Aorta (tissue), 5 donors: ENCODE results near the gene ARID3A. TPM values are rescaled to one million over a fixed set of nuclear protein-coding genes. Genes with fewer than 3 reads are reported as not detected.

Experiments used
- ATAC-seq: fragments of 200-7000 bp; cut with Tn5 transposase; one replicate; pipeline ENCODE4 v1.9.1; 2022; ENCODE audit warnings: moderate library complexity; ENCODE audit not compliant: low FRiP score
- DNase-seq, 2 donors: peaks; one replicate each; pipeline ENCODE4 v3.0.0-alpha.2; 2020
- H3K27ac ChIP-seq, 2 donors: one replicate each; pipeline ENCODE4 v1.5.1; 2013; ENCODE audit warnings: low read length in 2 of 2, mild to moderate bottlenecking in 2 of 2, moderate library complexity in 2 of 2, control low read depth in 1 of 2, inconsistent platforms in 1 of 2, low read depth in 1 of 2
- H3K27me3 ChIP-seq, 2 donors: one replicate each; pipeline ENCODE4 v1.6.1; 2013; ENCODE audit warnings: control low read depth in 1 of 2, low read length in 1 of 2, mild to moderate bottlenecking in 1 of 2, moderate library complexity in 1 of 2; ENCODE audit not compliant: insufficient read depth in 2 of 2, control insufficient read depth in 1 of 2
- H3K36me3 ChIP-seq, 2 donors: one replicate each; pipeline ENCODE4 v1.6.1; 2013; ENCODE audit warnings: control low read depth in 1 of 2, low read length in 1 of 2, mild to moderate bottlenecking in 1 of 2; ENCODE audit not compliant: insufficient read depth in 2 of 2, control insufficient read depth in 1 of 2
- H3K4me1 ChIP-seq, 2 donors: one replicate each; pipeline ENCODE4 v1.6.1; 2013; ENCODE audit warnings: low read length in 2 of 2, control low read depth in 1 of 2, mild to moderate bottlenecking in 1 of 2, moderate library complexity in 1 of 2; ENCODE audit not compliant: insufficient read depth in 2 of 2, control insufficient read depth in 1 of 2
- H3K4me3 ChIP-seq, 2 donors: one replicate each; pipeline ENCODE4 v1.5.1; 2013; ENCODE audit warnings: low read length in 2 of 2, control low read depth in 1 of 2, mild to moderate bottlenecking in 1 of 2
- H3K9me3 ChIP-seq: one replicate; pipeline ENCODE4 v1.6.1; 2013; ENCODE audit warnings: mild to moderate bottlenecking, low read length; ENCODE audit not compliant: control insufficient read depth
- WGBS, 2 donors: extraction: QIAGEN DNeasy Blood & Tissue Kit; methylation state at CpG; one replicate each; pipeline ENCODE4 v1.1.7; 2013; 5-methylcytosine and 5-hydroxymethylcytosine counted together
- intact Hi-C, 2 donors: fragments of 100-400 bp; cut with DNase I; formaldehyde crosslinking; loops; one replicate each; pipeline versions ENCODE4 v1.14.2 to v1.15.0; 2022
- polyA plus RNA-seq, 2 donors: library from polyadenylated mRNA; stranded (reverse); fragments of 200-250 nt; gene quantifications; one replicate each; pipeline ENCODE4 v1.2.3, GENCODE V29; 2013
- total RNA-seq, 2 donors: library from RNA; stranded (reverse); fragmentation: NEBNext Ultra II Directional; extraction: Animal tissue kit (Norgen Biotek cat#: 25700); gene quantifications; one replicate each; pipeline ENCODE4 v1.2.1, GENCODE V29; 2021
- donor health status: healthy with polysubstance abuse.
- donor health status: Bipolar disorder and iron deficiency.
- donor health status: DM: no; HTN: no; CAD: no.
- donor health status: DM: no; HTN: no; CAD: no.
- donor health status: DM: yes; HTN: yes; CAD: no.

Gene ARID3A
- total and polyA plus RNA-seq, 4 donors = 0.97 to 13.8 (median 5.3) TPM

- intact Hi-C loops = no loop called here
- H3K36me3 ChIP-seq = no peaks in the 10 kb centered on the region
- no peak overlapping the region for H3K4me3 ChIP-seq
- no peak overlapping the region for H3K27ac ChIP-seq
- no peaks in the 10 kb centered on the region for H3K9me3 ChIP-seq
- 88 to 91% methylated on average over 17 to 18 of the region's 18 CpGs for WGBS, 2 donors
- H3K4me1 ChIP-seq = no peaks in the 10 kb centered on the region
- H3K27me3 ChIP-seq = no peaks in the 10 kb centered on the region
- ATAC-seq (no peak), DNase-seq (no peak)
These were observed 86.5 kb downstream of the ARID3A start for GRCh38 chr19:1012334-1012733.

- Histone ChIP-seq H3K4me1 (no peaks in the 10 kb centered on the region), H3K36me3 (no peaks in the 10 kb centered on the region), H3K9me3 (no peaks in the 10 kb centered on the region), H3K27ac (no peak overlapping the region), H3K27me3 (no peaks in the 10 kb centered on the region), H3K4me3 (no peak overlapping the region)
- DNase-seq = no peak
- WGBS, 2 donors = 90% methylated on average over 10 of the region's 10 CpGs
- ATAC-seq = no peak
- intact Hi-C loops = no loop called here
These were observed 87.4 kb downstream of the ARID3A start for GRCh38 chr19:1013218-1013617.

- intact Hi-C loops = no loop called here
- H3K4me3 ChIP-seq = no peak overlapping the region
- H3K4me1 ChIP-seq = no peaks in the 10 kb centered on the region
- no peak overlapping the region for H3K27ac ChIP-seq
- 90 to 93% methylated on average over 47 to 49 of the region's 49 CpGs for WGBS, 2 donors
- no peaks in the 10 kb centered on the region for H3K36me3 ChIP-seq
- H3K27me3 ChIP-seq = no peaks in the 10 kb centered on the region
- no peak for DNase-seq
- no peaks in the 10 kb centered on the region for H3K9me3 ChIP-seq
- ATAC-seq = no peak
These were observed 88.6 kb downstream of the ARID3A start for GRCh38 chr19:1014161-1015060.

- Histone ChIP-seq H3K27ac (no peak overlapping the region), H3K4me3 (no peak overlapping the region), H3K4me1 (no peaks in the 10 kb centered on the region), H3K36me3 (no peaks in the 10 kb centered on the region), H3K9me3 (no peaks in the 10 kb centered on the region), H3K27me3 (no peaks in the 10 kb centered on the region)
- ATAC-seq (no peak), DNase-seq (no peak)
- 87 to 91% methylated on average over 28 to 29 of the region's 29 CpGs for WGBS, 2 donors
- intact Hi-C loops = no loop called here
These were observed 89.4 kb downstream of the ARID3A start for GRCh38 chr19:1015061-1015781.

GRCh38 chr19:1015782-1016646, 90.2 kb downstream of the ARID3A start:
- DNase-seq (no peak), ATAC-seq (no peak)
- no peaks in the 10 kb centered on the region for H3K36me3 ChIP-seq
- WGBS, 2 donors = 46 to 52% methylated on average over 31 of the region's 31 CpGs
- H3K27ac ChIP-seq = no peak overlapping the region
- H3K4me1 ChIP-seq = no peaks in the 10 kb centered on the region
- H3K27me3 ChIP-seq = no peaks in the 10 kb centered on the region
- intact Hi-C loops = no loop called here
- H3K9me3 ChIP-seq = no peaks in the 10 kb centered on the region
- H3K4me3 ChIP-seq = no peak overlapping the region

- no peaks in the 10 kb centered on the region for H3K4me1 ChIP-seq
- no peak overlapping the region for H3K4me3 ChIP-seq
- no peaks in the 10 kb centered on the region for H3K9me3 ChIP-seq
- H3K36me3 ChIP-seq = no peaks in the 10 kb centered on the region
- no peak for ATAC-seq
- no peak overlapping the region for H3K27ac ChIP-seq
- H3K27me3 ChIP-seq = no peaks in the 10 kb centered on the region
- DNase-seq = no peak
- WGBS, 2 donors = 39% methylated on average over 12 of the region's 12 CpGs
- intact Hi-C loops = no loop called here
These were observed 90.8 kb downstream of the ARID3A start for GRCh38 chr19:1016647-1017114.

GRCh38 chr19:1017115-1017905, 91.5 kb downstream of the ARID3A start:
- WGBS, 2 donors = 67 to 73% methylated on average over 23 to 24 of the region's 24 CpGs
- ATAC-seq (no peak), DNase-seq (no peak)
- intact Hi-C loops = no loop called here
- Histone ChIP-seq H3K4me3 (no peak overlapping the region), H3K27ac (no peak overlapping the region), H3K4me1 (no peaks in the 10 kb centered on the region), H3K36me3 (no peaks in the 10 kb centered on the region), H3K27me3 (no peaks in the 10 kb centered on the region), H3K9me3 (no peaks in the 10 kb centered on the region)

- Histone ChIP-seq H3K27ac (no peak overlapping the region), H3K4me3 (no peak overlapping the region), H3K9me3 (no peaks in the 10 kb centered on the region), H3K36me3 (no peaks in the 10 kb centered on the region), H3K27me3 (no peaks in the 10 kb centered on the region), H3K4me1 (no peaks in the 10 kb centered on the region)
- no peak for ATAC-seq
- intact Hi-C loops = no loop called here
- no peak for DNase-seq
- WGBS, 2 donors = 85 to 88% methylated on average over 9 of the region's 9 CpGs
These were observed 92.1 kb downstream of the ARID3A start for GRCh38 chr19:1017906-1018305.
